Vagina (tissue), 2 donors: ENCODE measurements around the gene ADARB1.

Source experiments
- CTCF ChIP-seq, 3 experiments: fragments of 450-650 bp in 2 of 3; fragments of 200-600 bp in 1 of 3; sonication (generic) in 1 of 3; IDR thresholded peaks; one replicate each; pipeline ENCODE4 v1.5.1; 2017 to 2019; ENCODE audit warnings: antibody characterized with exemption in 3 of 3, mild to moderate bottlenecking in 2 of 3, moderate library complexity in 2 of 3
- POLR2A ChIP-seq, 2 donors: fragments of 450-650 bp; IDR thresholded peaks; one replicate each; pipeline ENCODE4 v1.6.1; 2017; ENCODE audit warnings: antibody characterized with exemption in 2 of 2, mild to moderate bottlenecking in 2 of 2, moderate library complexity in 2 of 2

GRCh38 chr21:45039317-45040156 is 34.8 kb upstream of the ADARB1 start:
- no peak for TF ChIP-seq CTCF (IDR thresholded peaks at IDR 0.05)
- no peak for TF ChIP-seq POLR2A (IDR thresholded peaks at IDR 0.05)
